Natural killer cell treated with Interleukin-12 subunit alpha and Interleukin-12 subunit beta and Interleukin-15 and Interleukin-18, amount 100 ng/mL, for 72 hours (primary cell): ENCODE data around the gene COL15A1. TPM values are rescaled to one million over a fixed set of nuclear protein-coding genes. Genes with fewer than 3 reads are reported as not detected.
"Not testable (repeated sequence)": the region's sequence is repeated elsewhere in the genome, so short reads cannot be mapped to it uniquely, and the experiment has no call there.

Source experiments
- ATAC-seq, 2 donors: fragments of 150-1000 bp; cut with Tn5 transposase in 1 of 2; sonication (Bioruptor Pico), chemical (Tn5 transposase) in 1 of 2; 2 replicates each; pipeline ENCODE4 v1.10.0; 2021
- DNase-seq: peaks from one replicate; pipeline ENCODE4 v3.0.0; 2022; ENCODE audit warnings: low spot score
- H3K27ac Mint-ChIP-seq, 2 donors: 1 replicate in 1 of 2; 2 replicates in 1 of 2; pipeline ENCODE4 v1.8.0; 2022; ENCODE audit warnings: mixed read lengths in 2 of 2, mild to moderate bottlenecking in 1 of 2, moderate library complexity in 1 of 2
- H3K27me3 Mint-ChIP-seq, 2 donors: 1 replicate in 1 of 2; 2 replicates in 1 of 2; pipeline ENCODE4 v1.8.0; 2022; ENCODE audit warnings: mixed read lengths in 2 of 2
- H3K36me3 Mint-ChIP-seq: one replicate; pipeline ENCODE4 v1.8.0; 2022; ENCODE audit warnings: mixed read lengths
- H3K4me1 Mint-ChIP-seq, 2 donors: 1 replicate in 1 of 2; 2 replicates in 1 of 2; pipeline ENCODE4 v1.8.0; 2022; ENCODE audit warnings: low read depth in 2 of 2, mixed read lengths in 2 of 2, mild to moderate bottlenecking in 1 of 2
- H3K4me3 Mint-ChIP-seq: one replicate; pipeline ENCODE4 v1.8.0; 2022; ENCODE audit warnings: mixed read lengths
- H3K9me3 Mint-ChIP-seq: 2 replicates; pipeline ENCODE4 v1.8.0; 2022; ENCODE audit warnings: mixed read lengths
- total RNA-seq, 2 donors: library from RNA; stranded (reverse); gene quantifications; one replicate each; pipeline ENCODE4 v1.2.3, GENCODE V29; 2022

The COL15A1 gene
- total RNA-seq, 2 donors from 2014 or later, result 0.14 to 0.47 TPM

DNA sequence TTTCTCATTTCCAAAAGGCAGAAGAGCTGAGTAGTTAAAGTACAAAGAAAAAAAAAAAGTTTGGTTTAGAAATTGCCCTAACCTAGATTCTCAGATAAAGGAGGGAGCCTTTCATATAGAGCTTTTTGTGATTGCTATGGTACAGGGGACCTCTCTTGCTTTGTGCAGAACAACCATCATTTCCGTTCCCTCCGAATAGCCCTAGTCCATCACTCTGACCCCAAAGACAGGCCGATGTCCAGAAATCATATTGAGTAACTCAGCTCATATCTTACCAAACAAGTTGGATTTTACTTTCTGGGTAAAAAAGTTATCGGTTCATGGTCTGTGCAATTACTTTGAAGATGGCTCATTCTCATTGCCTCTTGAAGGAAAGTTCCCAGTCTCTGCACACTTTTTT lies 36.7 kb upstream of the COL15A1 start:
- Mint-ChIP-seq H3K9me3 (no peaks in the 10 kb centered on the region), H3K27me3 (peaks cover 15 to 16% of the 10 kb centered on the region in 2 donors), H3K4me3 (no peak overlapping the region), H3K27ac (no peak overlapping the region), H3K36me3 (no peaks in the 10 kb centered on the region), H3K4me1 (no peaks in the 10 kb centered on the region)
- DNase-seq, result no peak
- ATAC-seq, result no peak

DNA sequence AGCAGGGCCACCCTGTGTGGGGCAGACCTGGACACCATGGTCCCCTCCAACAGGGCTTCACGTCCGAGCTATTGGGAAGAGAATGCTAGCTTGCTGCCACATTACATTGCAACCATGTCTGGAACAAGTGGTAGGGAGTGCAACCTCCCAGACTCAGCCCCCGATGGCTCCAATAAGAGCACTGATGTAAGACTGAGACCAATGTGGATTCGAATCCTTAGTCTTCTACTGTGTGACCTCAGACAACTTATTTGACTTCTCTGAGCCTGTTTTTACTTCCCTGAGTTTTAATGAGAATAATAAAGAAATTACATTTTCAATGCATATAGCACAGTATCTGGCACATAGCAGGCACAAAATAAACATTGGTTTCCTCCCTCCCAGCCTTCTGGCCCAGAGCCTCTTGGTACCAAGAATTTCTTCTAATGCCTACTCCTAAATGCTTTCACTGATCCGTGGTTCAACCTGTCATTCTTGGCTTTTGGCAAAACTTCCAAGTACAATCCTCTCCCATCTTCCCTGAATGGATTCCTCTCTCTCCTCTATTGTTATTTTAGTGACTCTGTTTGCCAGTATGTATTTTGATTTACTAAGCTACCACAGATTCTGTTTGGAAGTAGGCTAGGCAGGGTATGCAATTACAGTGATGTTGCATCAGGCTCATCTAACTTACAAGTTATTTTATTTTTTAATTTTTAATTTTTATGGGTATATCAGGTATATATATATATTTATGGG lies 34.6 kb upstream of the COL15A1 start:
- Mint-ChIP-seq H3K4me1 (no peaks in the 10 kb centered on the region), H3K27me3 (peaks cover 11 to 12% of the 10 kb centered on the region in 2 donors), H3K4me3 (no peak overlapping the region), H3K9me3 (no peaks in the 10 kb centered on the region), H3K27ac (no peak overlapping the region), H3K36me3 (no peaks in the 10 kb centered on the region)
- DNase-seq (no peak), ATAC-seq (no peak)

DNA sequence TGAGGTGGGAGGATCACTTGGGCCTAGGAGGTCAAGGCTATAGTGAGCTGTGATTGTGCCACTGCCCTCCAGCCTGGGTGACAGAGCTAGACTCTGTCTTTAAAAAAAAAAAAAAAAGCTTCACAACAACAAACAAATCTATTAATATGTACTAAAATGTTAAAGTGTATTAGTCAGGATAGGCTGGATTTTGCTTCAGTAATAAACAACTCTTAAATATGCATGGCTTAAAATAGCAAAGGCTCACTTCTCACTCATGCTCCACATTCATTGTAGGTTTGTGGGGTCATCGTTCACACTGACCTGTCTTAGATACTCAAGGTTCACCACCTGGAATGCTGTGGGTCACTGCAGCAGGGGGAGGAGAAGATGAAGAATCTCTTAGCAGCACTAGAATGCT lies 33.8 kb upstream of the COL15A1 start:
- Mint-ChIP-seq H3K9me3 (no peaks in the 10 kb centered on the region), H3K27ac (no peak overlapping the region), H3K4me1 (no peaks in the 10 kb centered on the region), H3K36me3 (no peaks in the 10 kb centered on the region), H3K27me3 (peaks cover 7 to 16% of the 10 kb centered on the region in 2 donors), H3K4me3 (no peak overlapping the region)
- DNase-seq (no peak), ATAC-seq (no peak)

DNA sequence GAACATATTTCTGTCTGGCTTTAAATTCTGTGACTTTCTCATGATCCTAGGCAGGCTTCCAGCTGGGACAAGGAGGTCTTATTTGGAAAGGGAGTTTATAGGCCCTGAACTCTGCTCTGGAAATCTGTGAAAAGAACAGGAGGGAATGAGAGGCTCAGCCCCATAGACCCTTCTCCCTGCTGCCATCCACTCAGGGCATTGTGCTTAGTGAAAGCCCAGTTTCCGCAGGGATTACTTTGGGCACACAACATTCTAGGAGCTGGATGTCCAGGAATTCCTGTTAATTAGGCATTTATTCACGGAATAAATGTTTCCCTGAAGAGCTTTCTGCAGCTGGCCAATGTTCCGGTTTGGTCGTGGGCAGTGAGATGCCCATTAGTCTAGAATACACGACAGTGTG lies 32.7 kb upstream of the COL15A1 start:
- no peak overlapping the region for H3K27ac Mint-ChIP-seq
- peaks cover 0 to 17% of the 10 kb centered on the region in 2 donors for H3K27me3 Mint-ChIP-seq
- no peaks in the 10 kb centered on the region for H3K9me3 Mint-ChIP-seq
- H3K4me1 Mint-ChIP-seq, result no peaks in the 10 kb centered on the region
- DNase-seq, result no peak
- no peak overlapping the region for H3K4me3 Mint-ChIP-seq
- ATAC-seq, result no peak
- no peaks in the 10 kb centered on the region for H3K36me3 Mint-ChIP-seq

DNA sequence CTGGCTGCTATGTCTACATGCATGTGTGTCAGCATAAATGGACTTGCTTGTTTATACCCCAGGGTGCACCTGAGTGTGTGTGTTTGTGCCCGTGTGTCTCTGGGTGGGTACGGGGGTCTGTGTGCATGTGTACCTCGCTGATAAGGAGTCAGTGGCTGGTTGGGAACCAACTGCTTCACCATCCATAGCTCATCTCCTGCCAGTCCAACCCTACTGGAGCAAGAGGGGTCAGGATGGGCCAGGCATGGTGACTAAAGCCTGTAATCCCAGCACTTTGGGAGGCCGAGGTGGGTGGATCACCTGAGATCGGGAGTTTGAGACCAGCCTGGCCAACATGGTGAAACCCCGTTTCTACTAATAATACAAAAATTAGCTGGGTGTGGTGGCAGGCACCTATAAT lies 32.0 kb upstream of the COL15A1 start:
- not testable (repeated sequence) for H3K4me3 Mint-ChIP-seq, DNase-seq, H3K9me3 Mint-ChIP-seq, ATAC-seq, H3K4me1 Mint-ChIP-seq, H3K27ac Mint-ChIP-seq, H3K36me3 Mint-ChIP-seq
- H3K27me3 Mint-ChIP-seq, result peaks cover 0 to 12% of the 10 kb centered on the region in 2 donors

DNA sequence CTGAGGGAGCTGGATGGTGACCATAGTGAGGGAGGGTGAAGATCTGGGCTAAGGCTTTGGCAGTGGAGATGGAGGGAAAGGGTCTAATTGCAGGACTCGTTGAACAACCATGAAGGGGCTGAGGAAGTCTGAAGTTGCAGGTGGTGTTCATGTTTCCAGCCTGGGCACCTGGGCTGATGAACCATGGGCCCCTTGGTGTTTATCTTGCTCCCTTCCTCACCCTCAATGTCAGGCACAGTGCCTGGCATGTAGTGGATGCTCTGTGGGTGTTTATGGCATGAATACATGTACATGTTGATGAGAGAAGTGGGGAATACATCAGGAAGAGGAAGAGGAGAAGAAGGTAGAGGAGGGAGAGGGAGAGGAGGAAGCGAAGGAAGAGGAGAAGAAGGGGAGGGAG lies 31.3 kb upstream of the COL15A1 start:
- no peak for DNase-seq
- no peak for ATAC-seq
- H3K27ac Mint-ChIP-seq, result no peak overlapping the region
- no peak overlapping the region for H3K4me3 Mint-ChIP-seq
- no peaks in the 10 kb centered on the region for H3K4me1 Mint-ChIP-seq
- no peaks in the 10 kb centered on the region for H3K36me3 Mint-ChIP-seq
- peaks cover 0 to 12% of the 10 kb centered on the region in 2 donors for H3K27me3 Mint-ChIP-seq
- no peaks in the 10 kb centered on the region for H3K9me3 Mint-ChIP-seq

DNA sequence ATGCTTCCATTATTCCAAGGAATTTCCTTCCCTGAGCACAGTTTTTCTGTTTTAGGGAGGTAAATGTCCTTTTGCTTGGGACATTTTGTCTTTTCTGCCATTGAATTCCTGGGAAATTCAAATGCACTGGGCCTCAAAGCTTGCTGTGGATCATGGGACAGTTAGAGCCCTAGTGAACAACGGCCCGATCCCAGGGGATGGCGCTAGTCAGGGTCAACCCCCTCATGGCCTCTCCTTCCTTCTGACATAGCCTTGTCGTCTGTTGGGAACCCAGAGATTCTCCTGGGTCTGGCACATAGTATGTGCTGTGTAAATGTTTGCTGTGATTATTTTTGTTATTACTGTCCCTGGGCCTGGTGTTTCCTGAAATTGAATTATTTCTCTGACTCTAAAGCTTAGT lies 30.7 kb upstream of the COL15A1 start:
- Mint-ChIP-seq H3K4me1 (no peaks in the 10 kb centered on the region), H3K9me3 (no peaks in the 10 kb centered on the region), H3K4me3 (no peak overlapping the region), H3K27ac (no peak overlapping the region), H3K27me3 (peaks cover 0 to 12% of the 10 kb centered on the region in 2 donors), H3K36me3 (no peaks in the 10 kb centered on the region)
- no peak for ATAC-seq
- DNase-seq, result no peak

DNA sequence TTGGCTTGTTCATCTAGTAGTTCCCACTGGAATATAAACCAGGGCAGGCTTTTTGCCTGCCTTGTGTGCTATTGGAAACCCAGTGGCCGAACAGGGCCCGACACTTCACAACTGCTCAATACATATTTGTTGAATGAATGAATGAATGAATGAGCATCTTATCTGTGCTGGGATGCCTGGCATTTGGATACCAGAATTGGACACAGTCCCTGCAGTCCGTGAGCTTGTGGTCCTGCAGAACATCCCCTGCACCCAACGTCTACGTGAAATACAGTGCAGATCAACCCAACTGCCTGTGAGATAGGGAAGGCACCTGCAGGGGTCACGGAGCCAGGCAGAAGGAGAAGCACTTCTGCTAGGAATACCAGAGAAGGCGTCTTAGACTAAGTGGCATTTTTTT lies 30.0 kb upstream of the COL15A1 start:
- no peak for DNase-seq

DNA sequence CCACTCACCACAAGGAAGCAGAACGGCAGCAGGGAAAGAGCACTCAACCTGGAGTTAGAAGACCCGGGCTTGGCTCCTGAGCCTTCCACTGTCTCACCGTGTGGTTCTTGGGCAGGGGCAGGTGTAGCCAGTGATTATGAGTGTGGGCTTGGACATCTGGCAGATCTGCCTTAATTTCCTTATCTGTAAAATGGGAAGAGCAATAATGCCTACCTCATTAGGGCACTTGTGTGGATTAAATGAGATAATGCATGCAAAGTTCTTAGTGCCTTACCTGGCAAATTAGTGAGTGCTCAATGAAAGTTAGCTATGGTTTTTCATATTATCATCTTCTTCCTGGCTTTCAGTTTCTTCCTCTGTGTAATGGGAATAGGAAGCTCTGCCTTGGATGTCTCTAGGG lies 28.1 kb upstream of the COL15A1 start:
- Mint-ChIP-seq H3K36me3 (no peaks in the 10 kb centered on the region), H3K4me3 (no peak overlapping the region), H3K27ac (no peak overlapping the region), H3K27me3 (peaks cover under 1 to 12% of the 10 kb centered on the region in 2 donors), H3K9me3 (no peaks in the 10 kb centered on the region), H3K4me1 (no peaks in the 10 kb centered on the region)
- DNase-seq, result no peak
- ATAC-seq, result no peak

More for the DNA sequence above, 30.0 kb upstream of the COL15A1 start:
- Mint-ChIP-seq H3K27me3 (peaks cover 0 to 12% of the 10 kb centered on the region in 2 donors), H3K27ac (no peak overlapping the region), H3K9me3 (no peaks in the 10 kb centered on the region), H3K36me3 (no peaks in the 10 kb centered on the region), H3K4me1 (no peaks in the 10 kb centered on the region), H3K4me3 (no peak overlapping the region)
- ATAC-seq, result no peak

DNA sequence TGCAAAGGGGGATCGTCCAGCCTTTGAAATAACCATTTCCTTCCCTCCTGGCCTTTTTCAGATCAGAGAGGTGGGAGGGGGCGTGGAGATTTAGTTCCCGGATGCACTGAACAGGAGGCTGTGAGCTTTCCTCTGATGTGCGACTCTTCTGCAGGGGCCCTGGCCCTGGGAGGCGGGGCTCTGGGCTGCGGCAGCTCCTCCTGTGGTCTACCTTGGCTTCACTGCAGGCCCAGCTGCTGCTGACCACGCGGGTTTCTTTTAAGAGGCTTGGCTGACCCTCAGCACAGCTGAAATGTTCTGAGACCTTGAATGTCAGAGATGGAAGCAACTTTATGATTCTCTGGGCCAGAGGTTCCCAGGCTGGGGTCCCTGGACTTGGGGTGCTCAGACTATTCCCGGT lies 27.0 kb upstream of the COL15A1 start:
- H3K4me1 Mint-ChIP-seq, result no peaks in the 10 kb centered on the region
- H3K27me3 Mint-ChIP-seq, result peaks cover 6 to 14% of the 10 kb centered on the region in 2 donors
- no peak for DNase-seq
- H3K27ac Mint-ChIP-seq, result no peak overlapping the region
- H3K36me3 Mint-ChIP-seq, result no peaks in the 10 kb centered on the region
- no peak overlapping the region for H3K4me3 Mint-ChIP-seq
- no peaks in the 10 kb centered on the region for H3K9me3 Mint-ChIP-seq
- no peak for ATAC-seq

DNA sequence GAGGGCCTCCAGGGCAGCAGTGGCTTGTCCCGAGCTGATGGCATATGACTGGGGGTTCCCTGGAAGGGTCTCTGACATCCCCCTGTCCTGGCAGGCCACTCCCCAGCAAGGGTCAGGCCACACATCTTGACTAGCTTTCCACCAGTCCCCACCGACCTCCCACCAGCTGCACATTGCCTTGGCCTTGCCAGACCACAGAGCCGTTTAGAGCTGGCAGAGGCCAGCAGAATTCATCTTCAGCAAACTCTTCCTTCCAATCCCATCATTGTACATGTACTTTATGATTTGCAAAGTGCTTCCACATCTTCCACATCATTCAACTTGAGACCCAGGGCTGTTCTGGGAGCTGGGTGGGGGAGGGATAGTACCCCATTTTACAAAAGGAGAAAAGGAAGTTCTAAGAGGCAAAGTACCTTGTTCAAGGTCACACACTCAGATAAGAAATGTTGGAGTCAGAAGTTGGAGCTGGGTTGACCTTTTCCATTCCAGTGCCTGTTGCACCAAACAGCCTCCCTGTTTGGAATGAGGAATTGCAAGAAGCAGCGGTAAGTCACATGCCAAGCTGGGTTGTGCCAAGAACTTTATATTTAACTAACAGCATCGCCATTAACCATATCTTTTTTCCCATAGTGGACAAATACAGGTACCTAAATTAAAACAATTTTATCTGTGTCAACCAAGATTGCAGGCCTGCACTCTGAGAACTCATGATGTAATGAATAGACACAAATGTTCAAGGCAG lies 25.8 kb upstream of the COL15A1 start:
- H3K36me3 Mint-ChIP-seq, result no peaks in the 10 kb centered on the region
- H3K4me3 Mint-ChIP-seq, result no peak overlapping the region
- H3K4me1 Mint-ChIP-seq, result no peaks in the 10 kb centered on the region
- peaks cover 6 to 9% of the 10 kb centered on the region in 2 donors for H3K27me3 Mint-ChIP-seq
- H3K9me3 Mint-ChIP-seq, result no peaks in the 10 kb centered on the region
- DNase-seq (no peak), ATAC-seq (peak in 1 of 2 donors; percentile 38)
- H3K27ac Mint-ChIP-seq, result no peak overlapping the region

DNA sequence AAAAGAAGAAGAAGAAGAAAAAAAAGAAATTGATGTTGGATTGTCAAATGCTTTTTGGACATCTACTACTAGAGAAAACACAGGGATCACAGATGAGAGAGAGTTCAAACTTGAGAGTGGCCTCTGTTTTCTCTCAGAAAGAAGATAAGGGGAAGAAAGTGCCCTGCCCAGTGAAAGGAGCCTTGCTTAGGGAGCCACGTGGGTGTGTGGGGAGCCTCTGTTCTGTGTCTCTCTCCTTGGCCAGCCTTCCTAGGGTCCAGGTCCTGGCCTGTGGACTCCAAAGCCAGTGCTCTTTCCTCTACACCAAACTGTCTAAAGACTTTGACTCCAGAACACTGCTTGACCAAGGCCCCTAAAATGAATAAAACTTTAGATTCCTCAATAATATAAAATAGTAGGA lies 22.0 kb upstream of the COL15A1 start:
- no peak for ATAC-seq
- Mint-ChIP-seq H3K27me3 (peaks cover 6 to 12% of the 10 kb centered on the region in 2 donors), H3K27ac (no peak overlapping the region), H3K9me3 (no peaks in the 10 kb centered on the region), H3K4me3 (no peak overlapping the region), H3K4me1 (no peaks in the 10 kb centered on the region), H3K36me3 (no peaks in the 10 kb centered on the region)
- no peak for DNase-seq

DNA sequence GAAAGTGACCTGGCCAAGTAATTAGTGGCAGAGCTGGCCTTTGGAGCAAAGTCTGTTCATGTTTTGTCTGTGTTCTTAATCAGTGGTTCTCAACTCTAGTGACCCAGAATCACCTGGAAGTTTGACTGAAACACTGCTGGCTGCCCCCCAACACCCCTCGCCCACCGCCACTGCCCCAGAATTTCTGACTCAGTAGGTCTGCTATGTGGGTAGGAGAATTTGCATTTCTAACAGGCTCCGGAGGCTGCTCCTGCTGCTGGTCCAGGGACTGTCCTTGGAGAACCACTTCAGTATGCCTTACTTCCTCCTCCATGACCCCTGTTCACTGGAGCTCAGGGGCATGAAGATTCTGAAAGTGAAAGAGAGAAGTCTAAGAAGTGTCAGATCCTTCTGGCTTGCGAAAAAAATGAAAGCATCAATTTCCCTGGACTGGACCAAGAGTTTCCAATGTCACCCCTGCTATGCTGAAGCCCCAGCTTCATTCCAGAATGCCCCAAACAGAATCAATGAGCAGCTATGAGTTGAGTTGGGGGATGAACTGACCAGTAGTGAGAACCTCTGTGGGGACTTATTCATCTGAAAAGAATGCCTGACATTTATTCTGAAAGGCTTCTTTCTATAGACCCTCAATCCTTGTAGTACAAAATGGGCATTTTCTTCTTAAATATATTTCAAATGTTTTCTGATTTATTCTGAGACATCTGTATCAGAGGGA lies 20.8 kb upstream of the COL15A1 start:
- Mint-ChIP-seq H3K36me3 (no peaks in the 10 kb centered on the region), H3K27ac (no peak overlapping the region), H3K27me3 (peaks cover 12 to 13% of the 10 kb centered on the region in 2 donors), H3K4me3 (no peak overlapping the region), H3K9me3 (no peaks in the 10 kb centered on the region), H3K4me1 (no peaks in the 10 kb centered on the region)
- ATAC-seq, result no peak
- no peak for DNase-seq
